SJSA1 (cell line): Measurements from ENCODE around the gene LRRC57. TPM values are rescaled to one million over a fixed set of nuclear protein-coding genes. Genes with fewer than 3 reads are reported as not detected.
"Not testable (repeated sequence)": the region's sequence is repeated elsewhere in the genome, so short reads cannot be mapped to it uniquely, and the experiment has no call there.

Experiments
- DNase-seq, 2 experiments: peaks; one replicate each; pipeline ENCODE4 v3.0.0-alpha.2; 2015 to 2020; ENCODE audit warnings: low spot score in 2 of 2, low read depth in 1 of 2
- H3K27ac ChIP-seq: fragments of 250-450 bp; sonication (Bioruptor Pico); 2 replicates; pipeline ENCODE4 v1.5.1; 2020; ENCODE audit warnings: mild to moderate bottlenecking, moderate library complexity
- H3K27me3 ChIP-seq: fragments of 250-450 bp; sonication (Bioruptor Pico); replicated peaks from 2 replicates; pipeline ENCODE4 v1.5.1; 2020; ENCODE audit warnings: mild to moderate bottlenecking, moderate library complexity
- H3K36me3 ChIP-seq: fragments of 250-450 bp; sonication (Bioruptor Pico); 2 replicates; pipeline ENCODE4 v1.5.1; 2020; ENCODE audit warnings: mild to moderate bottlenecking
- H3K4me1 ChIP-seq: fragments of 250-450 bp; sonication (Bioruptor Pico); replicated peaks from 2 replicates; pipeline ENCODE4 v1.6.1; 2021; ENCODE audit warnings: mild to moderate bottlenecking
- H3K4me3 ChIP-seq: fragments of 250-450 bp; sonication (Bioruptor Pico); 2 replicates; pipeline ENCODE4 v1.5.1; 2020; ENCODE audit warnings: mild to moderate bottlenecking
- H3K9me3 ChIP-seq: fragments of 250-450 bp; sonication (Bioruptor Pico); replicated peaks from 2 replicates; pipeline ENCODE4 v1.5.1; 2020; ENCODE audit warnings: mild to moderate bottlenecking
- total RNA-seq: library from RNA; depleted of rRNA; stranded (reverse); fragments of >200 nt; shearing (Covaris generic); gene quantifications from 2 replicates; pipeline ENCODE4 v1.2.3, GENCODE V29; 2014

The LRRC57 gene
- total RNA-seq, 1 experiment from 2014 or later: 24.4 TPM

GRCh38 chr15:42577514-42578031 lies 29.0 kb upstream of the LRRC57 start:
- Histone ChIP-seq H3K27ac (no peak overlapping the region), H3K4me3 (no peak overlapping the region)
- no peak for DNase-seq

GRCh38 chr15:42576776-42577175 lies 28.2 kb upstream of the LRRC57 start:
- Histone ChIP-seq H3K27ac (no peak overlapping the region), H3K36me3 (peaks cover 3% of the 10 kb centered on the region; the same call in 1 of the 2 replicates), H3K9me3 (no peaks in the 10 kb centered on the region), H3K4me3 (peak overlapping the region; percentile 81; the same call in 1 of the 2 replicates), H3K4me1 (peaks cover 26% of the 10 kb centered on the region), H3K27me3 (no peaks in the 10 kb centered on the region)
- DNase-seq: no peak

More at GRCh38 chr15:42577514-42578031, 29.0 kb upstream of the LRRC57 start:
- Histone ChIP-seq H3K27me3 (no peaks in the 10 kb centered on the region), H3K4me1 (peaks cover 29% of the 10 kb centered on the region), H3K36me3 (peaks cover 3% of the 10 kb centered on the region; the same call in 1 of the 2 replicates), H3K9me3 (no peaks in the 10 kb centered on the region)

DNA sequence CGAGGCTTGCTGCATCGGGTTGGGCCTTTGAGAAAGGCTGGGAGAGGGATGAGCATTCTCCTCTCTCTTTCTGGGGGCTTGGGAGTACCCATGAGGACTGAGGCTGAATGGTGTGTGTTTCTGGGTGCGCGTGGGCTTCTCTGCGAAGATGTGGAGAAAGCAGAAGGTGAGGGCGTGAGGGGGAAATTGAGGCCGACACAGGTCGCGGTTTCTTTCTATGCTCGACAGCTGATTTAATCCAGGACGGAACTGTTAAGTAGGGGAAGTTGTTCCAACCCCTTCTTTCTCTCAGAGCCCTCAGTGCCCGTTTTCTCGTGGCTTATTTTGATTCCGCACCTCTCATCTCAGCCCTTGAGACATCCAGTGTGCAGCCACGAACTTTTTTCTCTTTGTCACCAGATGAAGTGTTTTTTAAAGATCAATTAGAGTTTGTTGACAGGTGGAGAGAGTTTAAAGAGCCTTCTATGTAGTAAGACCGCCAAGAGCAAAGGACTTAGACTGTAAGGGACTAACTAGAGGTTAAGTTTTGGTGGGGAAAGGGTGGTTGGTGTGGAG lies 27.5 kb upstream of the LRRC57 start:
- peak overlapping the region; percentile 51 for H3K27ac ChIP-seq
- DNase-seq: peak in 1 of 2 experiments; percentile 16
- peaks cover 3% of the 10 kb centered on the region; the same call in 1 of the 2 replicates for H3K36me3 ChIP-seq
- peak overlapping the region; percentile 81 for H3K4me3 ChIP-seq
- peaks cover 20% of the 10 kb centered on the region for H3K4me1 ChIP-seq
- no peaks in the 10 kb centered on the region for H3K27me3 ChIP-seq
- H3K9me3 ChIP-seq: no peaks in the 10 kb centered on the region

- Histone ChIP-seq H3K27ac (peak within 1 kb of the TSS; percentile 51), H3K27me3 (no peaks in the 10 kb centered on the region), H3K9me3 (no peaks in the 10 kb centered on the region), H3K36me3 (peaks cover 3% of the 10 kb centered on the region; the same call in 1 of the 2 replicates), H3K4me1 (peaks cover 17% of the 10 kb centered on the region), H3K4me3 (peak within 1 kb of the TSS; percentile 81)
- peak; percentile 99 for DNase-seq
Observed at GRCh38 chr15:42575188-42576039, 26.8 kb upstream of the LRRC57 start, which contains the start of gene STARD9. Gene STARD9, plus strand, starts transcription at chr15:42575606. Its CDS starts 110 bp downstream, at chr15:42575716.

DNA sequence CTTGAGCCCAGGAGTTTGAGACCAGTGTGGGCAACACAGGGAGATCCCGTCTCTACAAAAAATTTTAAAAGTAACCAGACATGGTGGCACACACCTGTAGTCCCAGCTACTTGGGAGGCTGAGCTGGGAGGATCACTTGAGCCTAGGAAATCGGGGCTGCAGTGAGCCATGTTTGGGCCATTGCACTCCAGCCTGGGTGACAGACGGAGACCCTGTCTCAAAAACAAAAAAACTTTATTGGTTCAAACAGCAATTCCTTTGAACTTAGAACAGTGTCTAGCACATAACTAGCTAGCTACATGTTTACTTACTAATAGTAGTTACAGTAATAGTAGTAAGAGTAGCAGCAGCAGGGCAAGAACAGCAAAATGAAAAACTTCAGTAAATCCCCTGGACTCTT lies 10.1 kb upstream of the LRRC57 start:
- H3K27me3 ChIP-seq: no peaks in the 10 kb centered on the region
- H3K36me3 ChIP-seq: peaks cover 59% of the 10 kb centered on the region
- H3K4me3 ChIP-seq: no peak overlapping the region

GRCh38 chr15:42556550-42557207 lies 8.1 kb upstream of the LRRC57 start:
- not testable (repeated sequence) for DNase-seq, H3K4me1 ChIP-seq, H3K9me3 ChIP-seq, H3K4me3 ChIP-seq, H3K27me3 ChIP-seq, H3K27ac ChIP-seq
- peaks cover 50% of the 10 kb centered on the region for H3K36me3 ChIP-seq

More for the DNA sequence above, 10.1 kb upstream of the LRRC57 start:
- Histone ChIP-seq H3K4me1 (no peaks in the 10 kb centered on the region), H3K9me3 (no peaks in the 10 kb centered on the region), H3K27ac (no peak overlapping the region)
- no peak for DNase-seq

GRCh38 chr15:42553554-42553953 lies 5.0 kb upstream of the LRRC57 start:
- no peak for DNase-seq
- Histone ChIP-seq H3K27me3 (no peaks in the 10 kb centered on the region), H3K27ac (no peak overlapping the region), H3K4me1 (peaks cover 4% of the 10 kb centered on the region; the same call in 1 of the 2 replicates), H3K9me3 (no peaks in the 10 kb centered on the region; the same call in 1 of the 2 replicates), H3K4me3 (no peak overlapping the region), H3K36me3 (peaks cover 24% of the 10 kb centered on the region)

GRCh38 chr15:42549741-42550392 lies 1.3 kb upstream of the LRRC57 start:
- no peak overlapping the region for H3K27ac ChIP-seq
- H3K36me3 ChIP-seq: peaks cover 45% of the 10 kb centered on the region
- DNase-seq: no peak
- H3K27me3 ChIP-seq: no peaks in the 10 kb centered on the region
- peaks cover 13% of the 10 kb centered on the region; the same call in 1 of the 2 replicates for H3K4me1 ChIP-seq
- H3K4me3 ChIP-seq: peak overlapping the region; percentile 87
- H3K9me3 ChIP-seq: no peaks in the 10 kb centered on the region; the same call in 1 of the 2 replicates

DNA sequence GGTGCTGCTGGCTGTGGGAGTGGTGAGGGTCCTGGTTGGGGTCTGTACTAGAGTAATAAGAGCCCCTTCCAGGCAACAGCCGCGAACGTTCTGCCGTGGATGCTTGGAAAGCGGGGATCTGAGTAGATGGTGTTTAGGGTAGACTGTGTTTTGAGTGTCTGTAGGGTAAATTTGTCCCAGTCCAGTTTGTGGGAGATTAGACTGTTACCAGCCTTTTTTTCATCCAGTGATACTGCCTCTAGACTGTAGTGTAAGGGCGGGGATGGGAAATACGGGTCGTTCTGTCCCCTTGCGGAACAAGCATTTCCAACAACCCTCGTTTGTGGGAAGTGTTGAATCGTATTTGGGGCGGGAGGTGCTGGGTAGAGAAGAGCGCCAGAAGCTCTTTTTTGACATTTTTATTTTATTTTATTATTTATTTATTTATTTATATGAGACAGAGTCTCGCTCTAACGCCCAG lies 469 bp upstream of the LRRC57 start:
- H3K27me3 ChIP-seq: no peaks in the 10 kb centered on the region
- peak in 1 of 2 experiments; percentile 86 for DNase-seq
- H3K4me1 ChIP-seq: peaks cover 13% of the 10 kb centered on the region; the same call in 1 of the 2 replicates
- H3K9me3 ChIP-seq: no peaks in the 10 kb centered on the region; the same call in 1 of the 2 replicates
- peaks cover 50% of the 10 kb centered on the region for H3K36me3 ChIP-seq
- peak overlapping the region; percentile 79 for H3K27ac ChIP-seq
- peak overlapping the region; percentile 87 for H3K4me3 ChIP-seq

DNA sequence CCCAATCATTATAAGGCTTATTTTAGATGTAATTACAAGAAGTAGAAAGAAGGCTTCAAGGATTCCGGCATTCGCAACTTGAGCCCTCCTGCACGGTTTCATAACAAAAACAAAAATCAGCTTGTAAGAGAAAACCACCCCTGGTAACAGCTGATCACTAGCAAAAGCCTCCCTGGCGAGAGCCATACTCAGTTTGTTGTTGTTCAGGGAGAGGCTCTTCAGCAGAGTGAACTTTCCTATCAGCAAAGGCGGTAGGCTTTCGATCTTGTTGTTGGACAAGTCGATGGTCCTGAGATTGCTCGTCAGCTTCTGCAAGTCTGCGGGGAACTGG lies 710 bp downstream of the LRRC57 start:
- peaks cover 54% of the 10 kb centered on the region for H3K36me3 ChIP-seq
- peak overlapping the region; percentile 87 for H3K4me3 ChIP-seq
- peaks cover 13% of the 10 kb centered on the region; the same call in 1 of the 2 replicates for H3K4me1 ChIP-seq
- no peak for DNase-seq
- no peaks in the 10 kb centered on the region for H3K27me3 ChIP-seq
- H3K27ac ChIP-seq: peak overlapping the region; percentile 79; the same call in 1 of the 2 replicates
- H3K9me3 ChIP-seq: no peaks in the 10 kb centered on the region

GRCh38 chr15:42544853-42545629 lies 3.6 kb downstream of the LRRC57 start:
- H3K27me3 ChIP-seq: no peaks in the 10 kb centered on the region
- peaks cover 61% of the 10 kb centered on the region for H3K36me3 ChIP-seq
- DNase-seq: no peak
- H3K4me3 ChIP-seq: no peak overlapping the region
- H3K4me1 ChIP-seq: peaks cover 12% of the 10 kb centered on the region; the same call in 1 of the 2 replicates
- H3K9me3 ChIP-seq: no peaks in the 10 kb centered on the region
- H3K27ac ChIP-seq: no peak overlapping the region

GRCh38 chr15:42533246-42533645 lies 15.3 kb downstream of the LRRC57 start:
- Histone ChIP-seq H3K9me3 (no peaks in the 10 kb centered on the region), H3K27me3 (no peaks in the 10 kb centered on the region), H3K4me1 (no peaks in the 10 kb centered on the region; the same call in 1 of the 2 replicates), H3K36me3 (peaks cover 65% of the 10 kb centered on the region), H3K4me3 (no peak overlapping the region), H3K27ac (no peak overlapping the region; the same call in 1 of the 2 replicates)
- DNase-seq: no peak
